Measurements from ENCODE around the gene VPS26C.
A peak's percentile ranks its signal among the peaks of the same experiment; 100 is the strongest.
"Not testable (repeated sequence)": the region's sequence is repeated elsewhere in the genome, so short reads cannot be mapped to it uniquely, and the experiment has no call there.

VPS26C gene

GRCh38 chr21:37227071-37228002 is 39.8 kb downstream of the VPS26C start:
- no peak for DNase-seq

- DNase-seq: no peak
These were observed 40.9 kb downstream of the VPS26C start for GRCh38 chr21:37226041-37226920.

GRCh38 chr21:37224861-37225839 is 42.0 kb downstream of the VPS26C start:
- peak; percentile 13 for DNase-seq

- DNase-seq: no peak
These were observed 43.3 kb downstream of the VPS26C start for GRCh38 chr21:37223804-37224345.

- not testable (repeated sequence) for DNase-seq
These were observed 44.9 kb downstream of the VPS26C start for GRCh38 chr21:37222248-37222647.

GRCh38 chr21:37220981-37221664 is 46.0 kb downstream of the VPS26C start:
- DNase-seq: peak; percentile 94

GRCh38 chr21:37220433-37220980 is 46.6 kb downstream of the VPS26C start:
- no peak for DNase-seq

- no peak for DNase-seq
These were observed 47.2 kb downstream of the VPS26C start for GRCh38 chr21:37219761-37220432.

- DNase-seq: no peak
These were observed 52.2 kb downstream of the VPS26C start for GRCh38 chr21:37214952-37215351.

GRCh38 chr21:37210799-37211198 is 56.3 kb downstream of the VPS26C start:
- no peak for DNase-seq

GRCh38 chr21:37210130-37210529 is 57.0 kb downstream of the VPS26C start:
- no peak for DNase-seq

- DNase-seq: no peak
These were observed 58.4 kb downstream of the VPS26C start for GRCh38 chr21:37208741-37209225.

GRCh38 chr21:37208056-37208721 is 58.9 kb downstream of the VPS26C start:
- DNase-seq: no peak

GRCh38 chr21:37207441-37208009 is 59.6 kb downstream of the VPS26C start:
- no peak for DNase-seq

- DNase-seq: no peak
These were observed 60.6 kb downstream of the VPS26C start for GRCh38 chr21:37206496-37206895.

GRCh38 chr21:37204580-37204979 is 62.6 kb downstream of the VPS26C start:
- no peak for DNase-seq

GRCh38 chr21:37202221-37203110 is 64.7 kb downstream of the VPS26C start:
- no peak for DNase-seq
